HEK293 (cell line): ENCODE results near the gene VAPA.

ENCODE experiments used
- HOXC10 ChIP-seq: sonication (generic); formaldehyde crosslinking; IDR thresholded peaks from 2 replicates; pipeline ENCODE4 v1.8.1; 2023; ENCODE audit warnings: mild to moderate bottlenecking, missing genetic modification reagents
- TCF7L2 ChIP-seq: IDR thresholded peaks from 2 replicates; pipeline ENCODE4 v1.6.1; 2011; ENCODE audit warnings: low read depth, mild to moderate bottlenecking, inconsistent platforms, low read length, moderate library complexity, borderline replicate concordance
- ZBTB20 ChIP-seq: fragments of 450-650 bp; formaldehyde crosslinking; IDR thresholded peaks from 2 replicates; pipeline ENCODE4 v1.5.1; 2016; ENCODE audit warnings: missing biosample characterization, missing genetic modification characterization
- ZBTB48 ChIP-seq: fragments of 450-650 bp; formaldehyde crosslinking; IDR thresholded peaks from 2 replicates; pipeline ENCODE4 v1.5.1; 2016; ENCODE audit warnings: missing biosample characterization, missing genetic modification characterization
- ZFP37 ChIP-seq: fragments of 450-650 bp; formaldehyde crosslinking; IDR thresholded peaks from 2 replicates; pipeline ENCODE4 v1.5.1; 2016; ENCODE audit warnings: missing biosample characterization, missing genetic modification characterization
- ZNF530 ChIP-seq: fragments of 450-650 bp; formaldehyde crosslinking; IDR thresholded peaks from 2 replicates; pipeline ENCODE4 v1.5.1; 2016; ENCODE audit warnings: low read depth, missing biosample characterization, missing genetic modification characterization
- ZNF624 ChIP-seq: fragments of 450-650 bp; formaldehyde crosslinking; IDR thresholded peaks from 2 replicates; pipeline ENCODE4 v1.5.1; 2017; ENCODE audit warnings: missing biosample characterization, missing genetic modification characterization
- TF ChIP-seq, protein P1 (sequence below): fragments of 450-650 bp; formaldehyde crosslinking; IDR thresholded peaks from 2 replicates; pipeline ENCODE4 v1.5.1; 2016; ENCODE audit warnings: missing biosample characterization, missing genetic modification characterization
- TF ChIP-seq, protein P2 (sequence below): fragments of 450-650 bp; IDR thresholded peaks from 2 replicates; pipeline ENCODE4 v1.5.1; 2018; ENCODE audit warnings: missing biosample characterization, mild to moderate bottlenecking, missing genetic modification characterization
- TF ChIP-seq, protein P3 (sequence below): fragments of 450-650 bp; formaldehyde crosslinking; conservative IDR thresholded peaks from 2 replicates; pipeline ENCODE4 v1.5.1; 2016; ENCODE audit warnings: low read depth, missing biosample characterization, missing genetic modification characterization
- TF ChIP-seq, protein P4 (sequence below): fragments of 450-650 bp; formaldehyde crosslinking; IDR thresholded peaks from 2 replicates; pipeline ENCODE4 v1.5.1; 2016; ENCODE audit warnings: missing biosample characterization, missing genetic modification characterization

DNA sequence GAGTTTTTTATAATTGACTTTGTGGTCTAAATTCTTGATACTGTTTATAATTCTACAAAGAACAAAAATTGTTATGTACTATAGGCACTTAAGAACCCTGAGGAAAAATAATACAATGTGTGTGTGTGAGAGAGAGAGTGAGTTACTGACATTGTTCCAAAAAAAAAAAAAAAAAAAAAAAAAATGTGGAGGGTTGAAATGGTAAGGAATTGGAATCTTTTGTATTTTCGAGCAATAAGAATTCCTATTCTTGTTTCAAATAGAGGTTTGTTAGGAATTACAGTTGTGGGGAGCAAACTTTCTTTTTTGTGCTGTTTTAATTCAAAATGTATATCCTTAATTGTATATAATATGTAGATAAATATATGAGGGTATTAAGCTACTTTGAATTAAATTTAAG is 45.7 kb downstream of the VAPA start:
- TF ChIP-seq TCF7L2 (no peak), ZFP37 (tag by site-specific recombination) (no peak), ZBTB20 (tag by site-specific recombination) (no peak), HOXC10 (CRISPR knock-in tag) (no peak), ZNF530 (tag by site-specific recombination) (no peak), ZNF624 (tag by site-specific recombination) (no peak), ZBTB48 (tag by site-specific recombination) (no peak)
- TF ChIP-seq, protein P1, sequence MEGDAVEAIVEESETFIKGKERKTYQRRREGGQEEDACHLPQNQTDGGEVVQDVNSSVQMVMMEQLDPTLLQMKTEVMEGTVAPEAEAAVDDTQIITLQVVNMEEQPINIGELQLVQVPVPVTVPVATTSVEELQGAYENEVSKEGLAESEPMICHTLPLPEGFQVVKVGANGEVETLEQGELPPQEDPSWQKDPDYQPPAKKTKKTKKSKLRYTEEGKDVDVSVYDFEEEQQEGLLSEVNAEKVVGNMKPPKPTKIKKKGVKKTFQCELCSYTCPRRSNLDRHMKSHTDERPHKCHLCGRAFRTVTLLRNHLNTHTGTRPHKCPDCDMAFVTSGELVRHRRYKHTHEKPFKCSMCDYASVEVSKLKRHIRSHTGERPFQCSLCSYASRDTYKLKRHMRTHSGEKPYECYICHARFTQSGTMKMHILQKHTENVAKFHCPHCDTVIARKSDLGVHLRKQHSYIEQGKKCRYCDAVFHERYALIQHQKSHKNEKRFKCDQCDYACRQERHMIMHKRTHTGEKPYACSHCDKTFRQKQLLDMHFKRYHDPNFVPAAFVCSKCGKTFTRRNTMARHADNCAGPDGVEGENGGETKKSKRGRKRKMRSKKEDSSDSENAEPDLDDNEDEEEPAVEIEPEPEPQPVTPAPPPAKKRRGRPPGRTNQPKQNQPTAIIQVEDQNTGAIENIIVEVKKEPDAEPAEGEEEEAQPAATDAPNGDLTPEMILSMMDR = no peak
- TF ChIP-seq, protein P2, sequence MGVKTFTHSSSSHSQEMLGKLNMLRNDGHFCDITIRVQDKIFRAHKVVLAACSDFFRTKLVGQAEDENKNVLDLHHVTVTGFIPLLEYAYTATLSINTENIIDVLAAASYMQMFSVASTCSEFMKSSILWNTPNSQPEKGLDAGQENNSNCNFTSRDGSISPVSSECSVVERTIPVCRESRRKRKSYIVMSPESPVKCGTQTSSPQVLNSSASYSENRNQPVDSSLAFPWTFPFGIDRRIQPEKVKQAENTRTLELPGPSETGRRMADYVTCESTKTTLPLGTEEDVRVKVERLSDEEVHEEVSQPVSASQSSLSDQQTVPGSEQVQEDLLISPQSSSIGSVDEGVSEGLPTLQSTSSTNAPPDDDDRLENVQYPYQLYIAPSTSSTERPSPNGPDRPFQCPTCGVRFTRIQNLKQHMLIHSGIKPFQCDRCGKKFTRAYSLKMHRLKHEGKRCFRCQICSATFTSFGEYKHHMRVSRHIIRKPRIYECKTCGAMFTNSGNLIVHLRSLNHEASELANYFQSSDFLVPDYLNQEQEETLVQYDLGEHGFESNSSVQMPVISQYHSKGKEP = no peak
- TF ChIP-seq, protein P3, sequence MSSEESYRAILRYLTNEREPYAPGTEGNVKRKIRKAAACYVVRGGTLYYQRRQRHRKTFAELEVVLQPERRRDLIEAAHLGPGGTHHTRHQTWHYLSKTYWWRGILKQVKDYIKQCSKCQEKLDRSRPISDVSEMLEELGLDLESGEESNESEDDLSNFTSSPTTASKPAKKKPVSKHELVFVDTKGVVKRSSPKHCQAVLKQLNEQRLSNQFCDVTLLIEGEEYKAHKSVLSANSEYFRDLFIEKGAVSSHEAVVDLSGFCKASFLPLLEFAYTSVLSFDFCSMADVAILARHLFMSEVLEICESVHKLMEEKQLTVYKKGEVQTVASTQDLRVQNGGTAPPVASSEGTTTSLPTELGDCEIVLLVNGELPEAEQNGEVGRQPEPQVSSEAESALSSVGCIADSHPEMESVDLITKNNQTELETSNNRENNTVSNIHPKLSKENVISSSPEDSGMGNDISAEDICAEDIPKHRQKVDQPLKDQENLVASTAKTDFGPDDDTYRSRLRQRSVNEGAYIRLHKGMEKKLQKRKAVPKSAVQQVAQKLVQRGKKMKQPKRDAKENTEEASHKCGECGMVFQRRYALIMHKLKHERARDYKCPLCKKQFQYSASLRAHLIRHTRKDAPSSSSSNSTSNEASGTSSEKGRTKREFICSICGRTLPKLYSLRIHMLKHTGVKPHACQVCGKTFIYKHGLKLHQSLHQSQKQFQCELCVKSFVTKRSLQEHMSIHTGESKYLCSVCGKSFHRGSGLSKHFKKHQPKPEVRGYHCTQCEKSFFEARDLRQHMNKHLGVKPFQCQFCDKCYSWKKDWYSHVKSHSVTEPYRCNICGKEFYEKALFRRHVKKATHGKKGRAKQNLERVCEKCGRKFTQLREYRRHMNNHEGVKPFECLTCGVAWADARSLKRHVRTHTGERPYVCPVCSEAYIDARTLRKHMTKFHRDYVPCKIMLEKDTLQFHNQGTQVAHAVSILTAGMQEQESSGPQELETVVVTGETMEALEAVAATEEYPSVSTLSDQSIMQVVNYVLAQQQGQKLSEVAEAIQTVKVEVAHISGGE (tag by site-specific recombination) = no peak
- TF ChIP-seq, protein P4, sequence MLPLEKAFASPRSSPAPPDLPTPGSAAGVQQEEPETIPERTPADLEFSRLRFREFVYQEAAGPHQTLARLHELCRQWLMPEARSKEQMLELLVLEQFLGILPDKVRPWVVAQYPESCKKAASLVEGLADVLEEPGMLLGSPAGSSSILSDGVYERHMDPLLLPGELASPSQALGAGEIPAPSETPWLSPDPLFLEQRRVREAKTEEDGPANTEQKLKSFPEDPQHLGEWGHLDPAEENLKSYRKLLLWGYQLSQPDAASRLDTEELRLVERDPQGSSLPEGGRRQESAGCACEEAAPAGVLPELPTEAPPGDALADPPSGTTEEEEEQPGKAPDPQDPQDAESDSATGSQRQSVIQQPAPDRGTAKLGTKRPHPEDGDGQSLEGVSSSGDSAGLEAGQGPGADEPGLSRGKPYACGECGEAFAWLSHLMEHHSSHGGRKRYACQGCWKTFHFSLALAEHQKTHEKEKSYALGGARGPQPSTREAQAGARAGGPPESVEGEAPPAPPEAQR (tag by site-specific recombination) = no peak
